ENCODE data around the gene PACRG. TPM values are rescaled to one million over a fixed set of nuclear protein-coding genes. Genes with fewer than 3 reads are reported as not detected.

The PACRG gene
- total RNA-seq, 3 donors from 2014 or later, result 0.64 to 6.4 (median 4.6) TPM

GRCh38 chr6:162934844-162935243 lies 207.1 kb downstream of the PACRG start:
- intact Hi-C loops (cut with DNase I; ENCODE audit: low total_unique reads), result no loop called here
- Histone ChIP-seq H3K9me3 (peaks cover 18% of the 10 kb centered on the region in 2 donors), H3K27ac (no peak overlapping the region), H3K4me3 (no peak overlapping the region), H3K27me3 (no peaks in the 10 kb centered on the region), H3K36me3 (no peaks in the 10 kb centered on the region), H3K4me1 (no peaks in the 10 kb centered on the region)
- TF ChIP-seq POLR2A (IDR thresholded peaks at IDR 0.05), result no peak
- TF ChIP-seq CTCF (IDR thresholded peaks at IDR 0.05), result no peak
- no peak for TF ChIP-seq POLR2AphosphoS5 (IDR thresholded peaks at IDR 0.05)
- no peak for DNase-seq (ENCODE audit: low spot score in 2 of 2)

DNA sequence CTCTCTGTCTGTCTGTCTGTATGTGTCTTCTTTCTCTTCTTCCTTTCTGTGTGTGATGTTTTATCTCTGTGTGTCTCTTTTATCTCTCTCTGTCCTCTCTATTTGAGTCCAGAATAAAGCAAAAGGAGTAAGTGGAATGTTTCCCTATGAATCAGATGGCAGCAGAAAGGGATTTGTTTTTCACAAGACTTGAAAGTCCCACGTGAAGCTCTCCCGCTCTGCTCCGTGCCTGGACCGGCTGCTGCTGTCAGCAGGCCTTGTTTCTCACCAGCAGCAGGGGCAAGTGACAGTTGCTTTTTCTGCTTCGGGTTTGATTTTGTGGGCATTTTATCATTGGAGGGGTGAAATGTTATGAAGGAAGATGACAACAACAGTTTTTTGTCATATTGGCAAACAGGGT lies 212.7 kb downstream of the PACRG start:
- Histone ChIP-seq H3K4me3 (no peak overlapping the region), H3K27me3 (no peaks in the 10 kb centered on the region), H3K9me3 (peaks cover 0 to 5% of the 10 kb centered on the region in 2 donors), H3K4me1 (no peaks in the 10 kb centered on the region), H3K27ac (no peak overlapping the region), H3K36me3 (no peaks in the 10 kb centered on the region)
- DNase-seq (ENCODE audit: low spot score in 2 of 2), result no peak
- intact Hi-C loops (cut with DNase I; ENCODE audit: low total_unique reads), result no loop called here
- no peak for TF ChIP-seq POLR2A (IDR thresholded peaks at IDR 0.05)
- no peak for TF ChIP-seq CTCF (IDR thresholded peaks at IDR 0.05)
- no peak for TF ChIP-seq POLR2AphosphoS5 (IDR thresholded peaks at IDR 0.05)

DNA sequence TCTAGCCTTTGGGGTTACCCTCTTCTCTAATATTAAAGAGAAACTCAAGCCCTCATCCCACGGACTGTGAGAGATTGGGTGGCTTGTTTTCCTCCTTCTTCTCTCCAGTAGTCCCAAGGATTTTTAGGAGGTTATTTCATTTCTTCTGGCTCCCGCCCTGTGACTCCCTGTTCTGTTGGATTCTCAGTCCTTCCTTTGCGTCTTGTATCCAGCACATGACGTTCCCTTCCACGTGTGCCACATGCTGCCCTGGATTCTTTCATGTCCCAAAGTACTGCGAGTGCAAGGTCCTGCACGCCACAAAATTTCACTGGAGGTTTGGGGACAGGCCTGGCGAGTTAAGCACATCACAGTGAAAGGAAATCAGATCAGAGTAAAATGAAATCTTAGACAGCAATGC lies 213.4 kb downstream of the PACRG start:
- Histone ChIP-seq H3K4me3 (no peak overlapping the region), H3K27me3 (no peaks in the 10 kb centered on the region), H3K36me3 (no peaks in the 10 kb centered on the region), H3K4me1 (no peaks in the 10 kb centered on the region), H3K9me3 (no peaks in the 10 kb centered on the region), H3K27ac (no peak overlapping the region)
- TF ChIP-seq POLR2A (IDR thresholded peaks at IDR 0.05) (no peak), CTCF (IDR thresholded peaks at IDR 0.05) (no peak), POLR2AphosphoS5 (IDR thresholded peaks at IDR 0.05) (no peak)
- no peak for DNase-seq (ENCODE audit: low spot score in 2 of 2)
- intact Hi-C loops (cut with DNase I; ENCODE audit: low total_unique reads), result no loop called here

GRCh38 chr6:162942866-162943265 lies 215.1 kb downstream of the PACRG start:
- Histone ChIP-seq H3K27ac (no peak overlapping the region), H3K4me1 (no peaks in the 10 kb centered on the region), H3K4me3 (no peak overlapping the region), H3K9me3 (no peaks in the 10 kb centered on the region), H3K36me3 (no peaks in the 10 kb centered on the region), H3K27me3 (no peaks in the 10 kb centered on the region)
- no peak for DNase-seq (ENCODE audit: low spot score in 2 of 2)
- TF ChIP-seq POLR2AphosphoS5 (IDR thresholded peaks at IDR 0.05), result no peak
- intact Hi-C loops (cut with DNase I; ENCODE audit: low total_unique reads), result no loop called here

DNA sequence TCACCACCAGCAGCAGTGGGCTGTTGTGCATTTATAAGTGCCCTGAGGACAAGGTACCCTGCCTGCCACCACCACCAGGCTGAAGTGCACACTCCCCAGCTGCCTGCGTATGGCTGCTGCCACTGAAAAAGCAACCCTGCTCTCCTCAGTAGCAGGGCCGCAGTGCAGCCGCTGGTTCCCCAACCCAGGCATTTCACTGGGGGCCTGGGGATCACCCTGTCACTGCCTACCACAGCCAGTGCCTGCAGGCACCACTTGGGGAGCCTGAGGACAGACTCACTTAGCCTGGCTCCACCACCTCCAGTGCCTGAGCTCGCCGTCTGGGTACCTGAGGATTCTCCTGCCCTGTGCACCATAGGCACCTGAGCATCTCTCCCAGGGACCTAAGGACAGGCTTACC lies 215.6 kb downstream of the PACRG start:
- Histone ChIP-seq H3K27ac (no peak overlapping the region), H3K36me3 (no peaks in the 10 kb centered on the region), H3K9me3 (no peaks in the 10 kb centered on the region), H3K4me1 (no peaks in the 10 kb centered on the region), H3K27me3 (no peaks in the 10 kb centered on the region), H3K4me3 (no peak overlapping the region)
- TF ChIP-seq CTCF (IDR thresholded peaks at IDR 0.05) (no peak), POLR2A (IDR thresholded peaks at IDR 0.05) (no peak), POLR2AphosphoS5 (IDR thresholded peaks at IDR 0.05) (no peak)
- intact Hi-C loops (cut with DNase I; ENCODE audit: low total_unique reads), result no loop called here
- no peak for DNase-seq (ENCODE audit: low spot score in 2 of 2)

- no peaks in the 10 kb centered on the region for H3K9me3 ChIP-seq
- intact Hi-C loops (cut with DNase I; ENCODE audit: low total_unique reads), result no loop called here
- no peaks in the 10 kb centered on the region for H3K36me3 ChIP-seq
- no peaks in the 10 kb centered on the region for H3K27me3 ChIP-seq
- H3K4me3 ChIP-seq, result no peak overlapping the region
- H3K4me1 ChIP-seq, result no peaks in the 10 kb centered on the region
- no peak overlapping the region for H3K27ac ChIP-seq
- no peak for TF ChIP-seq CTCF (IDR thresholded peaks at IDR 0.05)
- no peak for TF ChIP-seq POLR2A (IDR thresholded peaks at IDR 0.05)
- TF ChIP-seq POLR2AphosphoS5 (IDR thresholded peaks at IDR 0.05), result no peak
- no peak for DNase-seq (ENCODE audit: low spot score in 2 of 2)
Observed at GRCh38 chr6:162951164-162951743, 223.5 kb downstream of the PACRG start.
